G401 (cell line): ENCODE measurements around the gene SLC30A4. TPM values are rescaled to one million over a fixed set of nuclear protein-coding genes. Genes with fewer than 3 reads are reported as not detected.

ENCODE experiments used
- DNase-seq: peaks from one replicate; pipeline ENCODE4 v3.0.0-alpha.2; 2015; ENCODE audit warnings: low spot score
- in situ Hi-C: cut with HindIII; loops from 2 replicates; pipeline ENCODE4 v1.10.0; 2016; ENCODE audit warnings: low sequenced_read_pairs, mixed read lengths
- total RNA-seq: library from RNA; depleted of rRNA; stranded (reverse); fragments of >200 nt; shearing (Covaris generic); gene quantifications from 2 replicates; pipeline ENCODE4 v1.2.3, GENCODE V29; 2014; rRNA removed

SLC30A4 gene
- total RNA-seq, 1 experiment from 2014 or later, result 8.2 TPM

DNA sequence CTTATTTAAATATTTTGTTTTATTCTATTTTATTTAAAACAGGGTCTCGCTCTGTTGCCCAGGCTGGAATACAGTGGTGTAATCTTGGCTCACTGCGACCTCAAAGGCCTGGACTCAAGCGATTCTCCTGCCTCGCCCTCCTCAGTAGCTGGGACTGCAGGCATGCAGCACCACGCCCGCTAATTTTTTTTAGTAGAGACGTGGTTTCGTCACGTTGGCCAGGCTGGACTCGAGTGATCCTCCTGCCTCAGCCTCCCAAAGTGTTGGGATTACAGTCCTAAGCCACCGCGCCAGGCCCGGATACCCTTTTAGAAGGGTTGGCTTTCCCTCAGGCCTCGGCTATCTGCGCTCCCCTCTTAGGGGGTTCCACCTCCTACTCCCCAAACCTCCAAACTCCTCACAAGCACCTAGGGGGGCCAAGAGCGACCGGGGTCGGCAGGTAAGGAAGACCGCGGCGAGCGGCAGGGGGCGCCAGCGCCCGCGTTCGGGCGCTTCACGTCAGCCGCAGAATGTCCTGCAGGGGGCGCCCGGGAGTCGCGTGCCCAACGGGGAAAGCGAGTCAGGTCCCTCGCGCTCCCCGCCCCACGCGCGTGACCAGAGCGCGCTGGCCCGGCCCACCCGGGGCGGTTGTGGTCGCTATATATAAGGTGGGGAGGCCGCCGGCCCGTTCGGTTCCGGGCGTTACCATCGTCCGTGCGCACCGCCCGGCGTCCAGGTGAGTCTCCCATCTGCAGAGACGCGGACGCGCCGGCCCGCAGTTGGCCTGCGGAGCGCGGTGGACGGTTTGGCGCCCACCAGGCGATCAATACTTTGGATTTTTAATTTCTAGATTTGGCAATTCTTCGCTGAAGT is 92.4 kb downstream of the SLC30A4 start:
- no peak for DNase-seq
- in situ Hi-C loops, result no loop called here

Other genes starting within 250 kb of the SLC30A4 start
- 26.7 and 32.5 TPM in 2 replicates for gene GATM, start 144.2 kb downstream of the SLC30A4 start, total RNA-seq
- gene BLOC1S6, start 64.6 kb upstream of the SLC30A4 start, total RNA-seq, result 53.4 and 114 TPM in 2 replicates
- gene SQOR, start 112.3 kb upstream of the SLC30A4 start, total RNA-seq, result 80.3 and 91.1 TPM in 2 replicates